HepG2 (cell line): ENCODE measurements around the gene CST3. TPM values are rescaled to one million over a fixed set of nuclear protein-coding genes. Genes with fewer than 3 reads are reported as not detected.

Source experiments
- ATRX ChIP-seq: sonication (generic); formaldehyde crosslinking; IDR thresholded peaks from 2 replicates; pipeline ENCODE4 v1.4.0; 2020; ENCODE audit warnings: missing genetic modification reagents, borderline replicate concordance
- CEBPG ChIP-seq: IDR thresholded peaks from 2 replicates; pipeline ENCODE4 v1.6.1; 2016
- FOXM1 ChIP-seq: sonication (generic); formaldehyde crosslinking; IDR thresholded peaks from 2 replicates; pipeline ENCODE4 v1.5.0; 2020; ENCODE audit warnings: missing genetic modification reagents
- HDAC1 ChIP-seq: sonication (generic); formaldehyde crosslinking; IDR thresholded peaks from 2 replicates; pipeline ENCODE4 v1.5.1; 2020; ENCODE audit warnings: mild to moderate bottlenecking, missing genetic modification reagents
- NR2C2 ChIP-seq: sonication (generic); formaldehyde crosslinking; IDR thresholded peaks from 2 replicates; pipeline ENCODE4 v1.4.0; 2020; ENCODE audit warnings: missing genetic modification reagents, mild to moderate bottlenecking, moderate library complexity, borderline replicate concordance
- SALL1 ChIP-seq: sonication (generic); formaldehyde crosslinking; IDR thresholded peaks from 2 replicates; pipeline ENCODE4 v1.8.0; 2022; ENCODE audit warnings: mild to moderate bottlenecking, missing genetic modification reagents
- SOX13 ChIP-seq, 3 experiments: fragments of 450-650 bp in 1 of 3; sonication (generic) in 1 of 3; formaldehyde crosslinking in 1 of 3; IDR thresholded peaks in 2 of 3; conservative IDR thresholded peaks in 1 of 3; 2 replicates each; pipeline versions ENCODE4 v1.5.0 to v1.6.1; 2016 to 2020; ENCODE audit warnings: antibody characterized with exemption in 1 of 3, mild to moderate bottlenecking in 1 of 3, missing compliant biosample characterization in 1 of 3, missing genetic modification reagents in 1 of 3, moderate library complexity in 1 of 3
- TBX2 ChIP-seq: sonication (generic); formaldehyde crosslinking; IDR thresholded peaks from 2 replicates; pipeline ENCODE4 v1.5.0; 2020; ENCODE audit warnings: missing genetic modification reagents, mild to moderate bottlenecking, borderline replicate concordance
- ZNF24 ChIP-seq: fragments of 450-650 bp; IDR thresholded peaks from 2 replicates; pipeline ENCODE4 v1.6.1; 2017; ENCODE audit warnings: antibody characterized with exemption, mild to moderate bottlenecking
- ZNF441 ChIP-seq: sonication (generic); formaldehyde crosslinking; IDR thresholded peaks from 2 replicates; pipeline ENCODE4 v1.7.0; 2021; ENCODE audit warnings: missing genetic modification reagents, borderline replicate concordance
- ZNF460 ChIP-seq: sonication (generic); formaldehyde crosslinking; IDR thresholded peaks from 2 replicates; pipeline ENCODE4 v1.5.1; 2020; ENCODE audit warnings: missing genetic modification reagents, mild to moderate bottlenecking, borderline replicate concordance
- ZNF7 ChIP-seq: IDR thresholded peaks from 2 replicates; pipeline ENCODE4 v1.6.1; 2016; ENCODE audit warnings: missing biosample characterization, missing genetic modification reagents
- ZNF747 ChIP-seq: sonication (generic); formaldehyde crosslinking; IDR thresholded peaks from 2 replicates; pipeline ENCODE4 v1.8.1; 2023; ENCODE audit warnings: missing genetic modification reagents, mild to moderate bottlenecking, borderline replicate concordance
- polyA plus RNA-seq, 8 experiments: library from polyadenylated mRNA; depleted of rRNA in 3 of 8; stranded (reverse) in 7 of 8; unstranded in 1 of 8; fragments of >200 nt; fragmentation: Illumina TruSeq in 4 of 8; extraction: Trizol in 4 of 8; gene quantifications; 2 replicates each; pipeline versions ENCODE4 v1.2.1 to v1.2.3, GENCODE V29; 2011 to 2016; ENCODE audit warnings: low read depth in 4 of 8, missing spikeins in 1 of 8, mixed read lengths in 1 of 8; ENCODE audit not compliant: insufficient read depth in 1 of 8
- total RNA-seq, 5 experiments: library from RNA; depleted of rRNA; stranded (reverse); fragments of >200 nt; fragmentation: Illumina TruSeq; extraction: Trizol; gene quantifications; 2 replicates each; pipeline ENCODE4 v1.2.3, GENCODE V29; 2016; ENCODE audit warnings: low read depth in 1 of 5
- TF ChIP-seq, protein P1 (sequence below): IDR thresholded peaks from 2 replicates; pipeline ENCODE4 v1.6.1; 2012; ENCODE audit warnings: low read depth, low read length, improper control_type of control experiment
- TF ChIP-seq, protein P2 (sequence below), 2 experiments: fragments of 450-650 bp in 1 of 2; sonication (generic) in 1 of 2; formaldehyde crosslinking; IDR thresholded peaks; 2 replicates each; pipeline versions ENCODE4 v1.5.0 to v1.8.0; 2020 to 2022; ENCODE audit warnings: mild to moderate bottlenecking in 1 of 2, missing genetic modification reagents in 1 of 2
- TF ChIP-seq, protein P3 (sequence below): sonication (generic); formaldehyde crosslinking; IDR thresholded peaks from 2 replicates; pipeline ENCODE4 v1.4.0; 2020; ENCODE audit warnings: missing genetic modification reagents
- TF ChIP-seq, protein P4 (sequence below), 2 experiments: IDR thresholded peaks; 2 replicates each; pipeline ENCODE4 v1.6.1; 2011 to 2012; ENCODE audit warnings: low read length in 2 of 2, borderline replicate concordance in 1 of 2, low read depth in 1 of 2, mild to moderate bottlenecking in 1 of 2, moderate library complexity in 1 of 2
- TF ChIP-seq, protein P5 (sequence below): IDR thresholded peaks from 2 replicates; pipeline ENCODE4 v1.6.1; 2012; ENCODE audit warnings: inconsistent platforms
- TF ChIP-seq, protein P6 (sequence below): sonication (generic); formaldehyde crosslinking; IDR thresholded peaks from 2 replicates; pipeline ENCODE4 v1.9.0; 2022; ENCODE audit warnings: missing genetic modification reagents, mild to moderate bottlenecking, borderline replicate concordance

CST3 gene
- total and polyA plus RNA-seq, 2 of the 13 experiments (the other 11 are each of a cell fraction or from before 2014, with no cell fraction given) = 690 to 1,005 TPM

DNA sequence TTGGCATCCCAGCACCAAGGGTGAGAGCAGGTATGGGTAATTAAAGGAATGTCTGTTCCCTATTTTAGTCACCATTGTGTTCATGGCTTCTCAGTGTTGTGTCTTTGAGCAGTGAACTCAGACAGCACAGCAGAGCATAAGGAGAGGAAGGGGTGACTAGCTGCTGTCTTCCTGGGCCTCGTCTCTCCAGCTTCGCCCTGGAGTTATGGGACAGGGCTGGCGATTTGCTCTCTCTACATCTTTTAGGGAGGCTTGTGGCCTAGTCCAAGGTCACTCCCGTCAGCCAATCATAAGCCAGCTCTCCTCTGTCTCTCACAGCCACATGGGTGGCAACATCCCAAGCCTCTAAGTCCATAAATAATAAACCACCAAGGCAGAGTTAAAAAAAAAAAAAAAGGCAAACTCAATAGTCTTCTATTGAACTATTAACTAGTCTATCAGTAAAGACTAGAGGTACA is 7.3 kb downstream of the CST3 start (continued):
- TF ChIP-seq, protein P1, sequence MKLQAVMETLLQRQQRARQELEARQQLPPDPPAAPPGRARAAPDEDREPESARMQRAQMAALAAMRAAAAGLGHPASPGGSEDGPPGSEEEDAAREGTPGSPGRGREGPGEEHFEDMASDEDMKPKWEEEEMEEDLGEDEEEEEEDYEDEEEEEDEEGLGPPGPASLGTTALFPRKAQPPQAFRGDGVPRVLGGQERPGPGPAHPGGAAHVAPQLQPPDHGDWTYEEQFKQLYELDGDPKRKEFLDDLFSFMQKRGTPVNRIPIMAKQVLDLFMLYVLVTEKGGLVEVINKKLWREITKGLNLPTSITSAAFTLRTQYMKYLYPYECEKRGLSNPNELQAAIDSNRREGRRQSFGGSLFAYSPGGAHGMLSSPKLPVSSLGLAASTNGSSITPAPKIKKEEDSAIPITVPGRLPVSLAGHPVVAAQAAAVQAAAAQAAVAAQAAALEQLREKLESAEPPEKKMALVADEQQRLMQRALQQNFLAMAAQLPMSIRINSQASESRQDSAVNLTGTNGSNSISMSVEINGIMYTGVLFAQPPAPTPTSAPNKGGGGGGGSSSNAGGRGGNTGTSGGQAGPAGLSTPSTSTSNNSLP = no peak
- TF ChIP-seq ZNF747 (CRISPR knock-in tag) = no peak
- TF ChIP-seq, protein P2, sequence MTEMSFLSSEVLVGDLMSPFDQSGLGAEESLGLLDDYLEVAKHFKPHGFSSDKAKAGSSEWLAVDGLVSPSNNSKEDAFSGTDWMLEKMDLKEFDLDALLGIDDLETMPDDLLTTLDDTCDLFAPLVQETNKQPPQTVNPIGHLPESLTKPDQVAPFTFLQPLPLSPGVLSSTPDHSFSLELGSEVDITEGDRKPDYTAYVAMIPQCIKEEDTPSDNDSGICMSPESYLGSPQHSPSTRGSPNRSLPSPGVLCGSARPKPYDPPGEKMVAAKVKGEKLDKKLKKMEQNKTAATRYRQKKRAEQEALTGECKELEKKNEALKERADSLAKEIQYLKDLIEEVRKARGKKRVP (CRISPR knock-in tag; IDR thresholded peaks at IDR 0.05) = no peak
- TF ChIP-seq, protein P3, sequence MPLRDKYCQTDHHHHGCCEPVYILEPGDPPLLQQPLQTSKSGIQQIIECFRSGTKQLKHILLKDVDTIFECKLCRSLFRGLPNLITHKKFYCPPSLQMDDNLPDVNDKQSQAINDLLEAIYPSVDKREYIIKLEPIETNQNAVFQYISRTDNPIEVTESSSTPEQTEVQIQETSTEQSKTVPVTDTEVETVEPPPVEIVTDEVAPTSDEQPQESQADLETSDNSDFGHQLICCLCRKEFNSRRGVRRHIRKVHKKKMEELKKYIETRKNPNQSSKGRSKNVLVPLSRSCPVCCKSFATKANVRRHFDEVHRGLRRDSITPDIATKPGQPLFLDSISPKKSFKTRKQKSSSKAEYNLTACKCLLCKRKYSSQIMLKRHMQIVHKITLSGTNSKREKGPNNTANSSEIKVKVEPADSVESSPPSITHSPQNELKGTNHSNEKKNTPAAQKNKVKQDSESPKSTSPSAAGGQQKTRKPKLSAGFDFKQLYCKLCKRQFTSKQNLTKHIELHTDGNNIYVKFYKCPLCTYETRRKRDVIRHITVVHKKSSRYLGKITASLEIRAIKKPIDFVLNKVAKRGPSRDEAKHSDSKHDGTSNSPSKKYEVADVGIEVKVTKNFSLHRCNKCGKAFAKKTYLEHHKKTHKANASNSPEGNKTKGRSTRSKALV (CRISPR knock-in tag) = no peak
- TF ChIP-seq SALL1 = 0 out of 2 replicates have a peak, but pooled peaks have one; percentile 32
- TF ChIP-seq NR2C2 (CRISPR knock-in tag) = no peak
- TF ChIP-seq CEBPG (CRISPR knock-in tag) = no peak
- TF ChIP-seq ATRX = 0 out of 2 replicates have a peak, but pooled peaks have one; percentile 74
- no peak for TF ChIP-seq ZNF460 (CRISPR knock-in tag)
- TF ChIP-seq ZNF24 = no peak
- TF ChIP-seq ZNF441 (CRISPR knock-in tag) = no peak
- no peak for TF ChIP-seq ZNF7 (CRISPR knock-in tag)
- TF ChIP-seq TBX2 (CRISPR knock-in tag) = no peak
- TF ChIP-seq FOXM1 (CRISPR knock-in tag) = no peak
- TF ChIP-seq, protein P4, sequence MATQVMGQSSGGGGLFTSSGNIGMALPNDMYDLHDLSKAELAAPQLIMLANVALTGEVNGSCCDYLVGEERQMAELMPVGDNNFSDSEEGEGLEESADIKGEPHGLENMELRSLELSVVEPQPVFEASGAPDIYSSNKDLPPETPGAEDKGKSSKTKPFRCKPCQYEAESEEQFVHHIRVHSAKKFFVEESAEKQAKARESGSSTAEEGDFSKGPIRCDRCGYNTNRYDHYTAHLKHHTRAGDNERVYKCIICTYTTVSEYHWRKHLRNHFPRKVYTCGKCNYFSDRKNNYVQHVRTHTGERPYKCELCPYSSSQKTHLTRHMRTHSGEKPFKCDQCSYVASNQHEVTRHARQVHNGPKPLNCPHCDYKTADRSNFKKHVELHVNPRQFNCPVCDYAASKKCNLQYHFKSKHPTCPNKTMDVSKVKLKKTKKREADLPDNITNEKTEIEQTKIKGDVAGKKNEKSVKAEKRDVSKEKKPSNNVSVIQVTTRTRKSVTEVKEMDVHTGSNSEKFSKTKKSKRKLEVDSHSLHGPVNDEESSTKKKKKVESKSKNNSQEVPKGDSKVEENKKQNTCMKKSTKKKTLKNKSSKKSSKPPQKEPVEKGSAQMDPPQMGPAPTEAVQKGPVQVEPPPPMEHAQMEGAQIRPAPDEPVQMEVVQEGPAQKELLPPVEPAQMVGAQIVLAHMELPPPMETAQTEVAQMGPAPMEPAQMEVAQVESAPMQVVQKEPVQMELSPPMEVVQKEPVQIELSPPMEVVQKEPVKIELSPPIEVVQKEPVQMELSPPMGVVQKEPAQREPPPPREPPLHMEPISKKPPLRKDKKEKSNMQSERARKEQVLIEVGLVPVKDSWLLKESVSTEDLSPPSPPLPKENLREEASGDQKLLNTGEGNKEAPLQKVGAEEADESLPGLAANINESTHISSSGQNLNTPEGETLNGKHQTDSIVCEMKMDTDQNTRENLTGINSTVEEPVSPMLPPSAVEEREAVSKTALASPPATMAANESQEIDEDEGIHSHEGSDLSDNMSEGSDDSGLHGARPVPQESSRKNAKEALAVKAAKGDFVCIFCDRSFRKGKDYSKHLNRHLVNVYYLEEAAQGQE (IDR thresholded peaks at IDR 0.05; ENCODE audit: borderline replicate concordance in 1 of 2, low read depth in 1 of 2, low read length in 2 of 2) = no peak
- TF ChIP-seq HDAC1 = no peak
- TF ChIP-seq, protein P5, sequence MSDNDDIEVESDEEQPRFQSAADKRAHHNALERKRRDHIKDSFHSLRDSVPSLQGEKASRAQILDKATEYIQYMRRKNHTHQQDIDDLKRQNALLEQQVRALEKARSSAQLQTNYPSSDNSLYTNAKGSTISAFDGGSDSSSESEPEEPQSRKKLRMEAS = no peak; the same call in 1 of the 2 replicates
- no peak for TF ChIP-seq SOX13 (IDR thresholded peaks at IDR 0.05)
- no peak for TF ChIP-seq SOX13 (CRISPR knock-in tag; conservative IDR thresholded peaks at IDR 0.05 in 1 of 2, IDR thresholded peaks at IDR 0.05 in 1 of 2)
- TF ChIP-seq, protein P6, sequence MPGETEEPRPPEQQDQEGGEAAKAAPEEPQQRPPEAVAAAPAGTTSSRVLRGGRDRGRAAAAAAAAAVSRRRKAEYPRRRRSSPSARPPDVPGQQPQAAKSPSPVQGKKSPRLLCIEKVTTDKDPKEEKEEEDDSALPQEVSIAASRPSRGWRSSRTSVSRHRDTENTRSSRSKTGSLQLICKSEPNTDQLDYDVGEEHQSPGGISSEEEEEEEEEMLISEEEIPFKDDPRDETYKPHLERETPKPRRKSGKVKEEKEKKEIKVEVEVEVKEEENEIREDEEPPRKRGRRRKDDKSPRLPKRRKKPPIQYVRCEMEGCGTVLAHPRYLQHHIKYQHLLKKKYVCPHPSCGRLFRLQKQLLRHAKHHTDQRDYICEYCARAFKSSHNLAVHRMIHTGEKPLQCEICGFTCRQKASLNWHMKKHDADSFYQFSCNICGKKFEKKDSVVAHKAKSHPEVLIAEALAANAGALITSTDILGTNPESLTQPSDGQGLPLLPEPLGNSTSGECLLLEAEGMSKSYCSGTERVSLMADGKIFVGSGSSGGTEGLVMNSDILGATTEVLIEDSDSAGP (CRISPR knock-in tag) = no peak
